ENCODE results near the gene MED8.

GRCh38 chr1:43350976-43351375 is 38.6 kb downstream of the MED8 start:
- TF ChIP-seq ZNF274 (CRISPR knock-in tag; IDR thresholded peaks at IDR 0.05) (no peak), ZNF75D (CRISPR knock-in tag; IDR thresholded peaks at IDR 0.05; ENCODE audit: borderline replicate concordance) (no peak), CTCF (CRISPR knock-in tag; IDR thresholded peaks at IDR 0.05) (no peak), ZNF639 (CRISPR knock-in tag; conservative IDR thresholded peaks at IDR 0.05) (no peak), PAX8 (CRISPR knock-in tag; IDR thresholded peaks at IDR 0.05; ENCODE audit: borderline replicate concordance) (no peak), POLR2A (IDR thresholded peaks at IDR 0.05; ENCODE audit: insufficient read depth in 1 of 2, low read depth in 2 of 2, low read length in 2 of 2) (no peak), ZBTB7A (CRISPR knock-in tag; IDR thresholded peaks at IDR 0.05) (no peak), ATF1 (CRISPR knock-in tag; IDR thresholded peaks at IDR 0.05) (no peak), ARNT (IDR thresholded peaks at IDR 0.05) (no peak), ZBTB2 (CRISPR knock-in tag; IDR thresholded peaks at IDR 0.05; ENCODE audit: low read depth) (no peak), ZNF33A (CRISPR knock-in tag; IDR thresholded peaks at IDR 0.05; ENCODE audit: borderline replicate concordance) (no peak)
- TF ChIP-seq, protein P1, sequence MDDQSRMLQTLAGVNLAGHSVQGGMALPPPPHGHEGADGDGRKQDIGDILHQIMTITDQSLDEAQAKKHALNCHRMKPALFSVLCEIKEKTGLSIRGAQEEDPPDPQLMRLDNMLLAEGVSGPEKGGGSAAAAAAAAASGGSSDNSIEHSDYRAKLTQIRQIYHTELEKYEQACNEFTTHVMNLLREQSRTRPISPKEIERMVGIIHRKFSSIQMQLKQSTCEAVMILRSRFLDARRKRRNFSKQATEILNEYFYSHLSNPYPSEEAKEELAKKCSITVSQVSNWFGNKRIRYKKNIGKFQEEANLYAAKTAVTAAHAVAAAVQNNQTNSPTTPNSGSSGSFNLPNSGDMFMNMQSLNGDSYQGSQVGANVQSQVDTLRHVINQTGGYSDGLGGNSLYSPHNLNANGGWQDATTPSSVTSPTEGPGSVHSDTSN (CRISPR knock-in tag; IDR thresholded peaks at IDR 0.05; ENCODE audit: borderline replicate concordance) = no peak
- TF ChIP-seq, protein P2, sequence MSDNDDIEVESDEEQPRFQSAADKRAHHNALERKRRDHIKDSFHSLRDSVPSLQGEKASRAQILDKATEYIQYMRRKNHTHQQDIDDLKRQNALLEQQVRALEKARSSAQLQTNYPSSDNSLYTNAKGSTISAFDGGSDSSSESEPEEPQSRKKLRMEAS (IDR thresholded peaks at IDR 0.05) = no peak

Data from HepG2 (cell line).